CD4-positive, alpha-beta T cell treated with Interleukin-10 for 1 hour (primary cell): ENCODE measurements around the gene MGST1.
"Not testable (repeated sequence)": the region's sequence is repeated elsewhere in the genome, so short reads cannot be mapped to it uniquely, and the experiment has no call there.

Experiments
- DNase-seq: peaks from one replicate; pipeline ENCODE4 v3.0.0-alpha.2; 2020

The MGST1 gene

DNA sequence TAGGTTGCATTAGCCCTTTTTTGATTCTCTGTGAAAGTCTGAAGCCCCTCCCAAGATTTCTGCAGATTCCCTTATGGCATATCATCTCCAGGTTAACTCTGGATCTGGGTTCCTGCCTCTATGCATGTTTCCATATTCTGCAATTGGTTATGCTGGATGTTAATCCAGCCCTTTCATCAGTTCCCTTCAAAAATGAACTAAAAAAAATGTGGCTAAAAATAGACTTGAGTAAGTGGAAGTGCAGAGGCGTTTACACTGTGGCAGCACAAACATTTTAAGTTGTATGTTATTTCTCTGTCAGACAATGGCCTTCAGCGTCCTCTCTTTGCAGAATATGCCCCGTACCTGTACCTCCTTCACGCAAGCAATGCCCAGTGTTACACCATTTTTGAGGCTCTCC lies 11.4 kb downstream of the MGST1 start:
- no peak for DNase-seq

DNA sequence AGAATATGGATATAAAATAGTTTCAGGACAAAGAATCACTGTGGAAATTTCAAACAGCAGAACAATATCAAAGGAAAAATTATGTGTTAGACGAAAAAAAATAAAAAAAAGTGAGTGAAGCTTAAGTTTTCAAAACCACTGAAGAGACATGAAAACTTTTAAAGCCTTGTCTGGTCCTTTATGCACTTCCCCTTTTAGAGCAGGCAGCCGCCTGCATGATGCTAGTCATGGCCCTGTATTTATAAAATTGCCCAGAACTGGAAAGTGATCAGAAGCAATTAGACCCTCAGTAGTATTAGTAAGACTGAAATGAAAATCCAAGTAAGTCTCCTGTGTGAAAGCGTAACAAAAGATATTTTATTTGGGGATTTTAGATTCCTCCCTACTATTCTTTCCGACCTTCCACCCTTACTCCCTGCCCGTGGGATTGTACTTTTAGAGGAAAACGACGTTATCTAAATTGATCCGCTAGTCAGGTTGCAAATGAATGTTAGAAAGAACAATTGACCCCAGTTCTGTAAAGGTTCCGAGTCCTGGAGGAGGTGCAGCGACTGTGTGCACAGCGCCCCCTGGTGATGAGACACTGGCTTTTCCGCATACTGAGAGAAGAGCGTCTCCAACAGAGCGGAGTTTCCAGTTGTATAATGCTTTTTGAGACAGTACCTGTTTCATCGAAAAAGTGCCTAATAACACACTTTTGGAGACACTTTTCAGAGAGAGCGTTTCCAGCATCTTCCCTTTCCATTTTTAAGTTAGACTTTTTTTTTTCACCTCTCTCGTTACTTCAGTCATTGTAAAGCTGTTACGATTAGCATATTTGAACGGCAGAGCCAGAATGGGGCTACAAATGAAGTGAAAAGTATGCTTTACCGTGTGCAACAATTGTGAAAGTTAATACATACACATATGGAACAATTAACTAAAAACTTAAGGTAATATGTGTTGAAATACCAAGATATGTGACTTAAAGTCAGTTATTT lies 12.4 kb downstream of the MGST1 start:
- DNase-seq: no peak

DNA sequence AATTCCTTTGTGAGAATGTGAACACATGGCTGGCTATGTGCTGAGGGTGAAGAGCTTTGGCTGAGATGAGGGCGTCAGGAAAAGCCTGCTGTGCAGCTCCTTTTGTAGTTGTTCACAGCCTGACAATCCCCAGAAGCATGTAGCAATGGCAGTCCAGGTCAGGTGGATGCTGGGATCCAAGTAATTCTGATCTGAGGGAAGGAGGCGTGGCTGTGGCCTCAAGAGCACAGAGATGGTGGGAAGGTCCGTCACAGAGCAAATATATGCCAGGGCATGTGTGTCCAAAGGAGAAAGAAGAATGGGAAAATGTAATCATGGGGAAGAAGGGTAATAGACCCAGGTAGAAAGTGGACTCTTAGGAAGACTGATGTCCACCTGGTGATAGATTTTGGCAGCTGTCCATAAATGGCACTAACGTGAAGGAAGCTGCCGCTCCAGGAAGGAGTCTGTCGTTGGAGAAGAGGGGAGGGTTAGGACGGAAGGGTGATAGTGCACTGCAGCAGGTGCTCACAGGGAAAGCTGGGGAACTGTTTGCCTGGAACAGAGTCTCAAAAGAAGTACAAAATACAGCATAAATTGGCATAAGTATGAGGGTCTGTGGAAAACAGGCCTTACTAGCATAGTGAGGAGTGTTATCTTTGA lies 13.8 kb downstream of the MGST1 start:
- DNase-seq: no peak

- DNase-seq: no peak
These were observed 15.1 kb downstream of the MGST1 start for GRCh38 chr12:16362550-16362949.

DNA sequence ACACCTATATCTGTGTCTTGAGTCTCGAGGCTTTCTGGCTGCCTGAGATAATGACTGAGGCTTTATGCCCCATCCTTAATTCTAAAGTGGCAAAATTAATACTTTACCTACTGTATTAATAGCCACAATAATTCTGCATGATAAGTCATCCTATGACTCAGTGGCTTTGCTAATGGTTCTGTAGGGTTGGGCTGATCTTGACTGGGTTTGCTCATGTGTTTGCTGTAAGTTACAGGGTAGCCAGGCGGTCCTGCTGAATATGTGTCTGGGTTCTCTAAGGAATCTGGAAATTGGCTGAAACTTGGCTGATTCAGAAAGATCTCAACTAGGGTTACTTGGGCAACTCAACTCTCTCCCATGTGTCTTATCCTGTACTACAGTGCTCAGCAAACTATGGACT lies 21.7 kb downstream of the MGST1 start:
- DNase-seq: no peak

DNA sequence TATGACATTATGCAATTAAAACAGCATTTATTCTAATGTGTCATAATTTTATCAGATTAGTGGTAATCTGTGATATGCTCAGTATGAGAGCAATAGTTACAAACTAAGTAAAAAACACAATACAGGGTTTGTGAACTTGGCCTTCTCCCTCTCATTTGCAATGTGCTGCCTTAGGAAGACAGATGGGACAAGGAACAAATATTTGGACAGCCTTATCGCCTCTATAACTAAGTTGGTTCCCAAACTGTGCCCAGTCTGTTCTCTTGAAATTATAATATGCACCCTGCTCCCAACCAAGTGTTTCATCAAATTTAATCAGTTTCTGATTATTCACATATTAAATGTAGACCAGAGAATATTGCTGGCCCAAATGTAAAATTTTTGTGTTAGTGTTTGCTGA lies 22.7 kb downstream of the MGST1 start:
- no peak for DNase-seq

GRCh38 chr12:16382652-16383312 lies 35.3 kb downstream of the MGST1 start:
- DNase-seq: not testable (repeated sequence)

GRCh38 chr12:16384732-16385131 lies 37.3 kb downstream of the MGST1 start:
- no peak for DNase-seq

DNA sequence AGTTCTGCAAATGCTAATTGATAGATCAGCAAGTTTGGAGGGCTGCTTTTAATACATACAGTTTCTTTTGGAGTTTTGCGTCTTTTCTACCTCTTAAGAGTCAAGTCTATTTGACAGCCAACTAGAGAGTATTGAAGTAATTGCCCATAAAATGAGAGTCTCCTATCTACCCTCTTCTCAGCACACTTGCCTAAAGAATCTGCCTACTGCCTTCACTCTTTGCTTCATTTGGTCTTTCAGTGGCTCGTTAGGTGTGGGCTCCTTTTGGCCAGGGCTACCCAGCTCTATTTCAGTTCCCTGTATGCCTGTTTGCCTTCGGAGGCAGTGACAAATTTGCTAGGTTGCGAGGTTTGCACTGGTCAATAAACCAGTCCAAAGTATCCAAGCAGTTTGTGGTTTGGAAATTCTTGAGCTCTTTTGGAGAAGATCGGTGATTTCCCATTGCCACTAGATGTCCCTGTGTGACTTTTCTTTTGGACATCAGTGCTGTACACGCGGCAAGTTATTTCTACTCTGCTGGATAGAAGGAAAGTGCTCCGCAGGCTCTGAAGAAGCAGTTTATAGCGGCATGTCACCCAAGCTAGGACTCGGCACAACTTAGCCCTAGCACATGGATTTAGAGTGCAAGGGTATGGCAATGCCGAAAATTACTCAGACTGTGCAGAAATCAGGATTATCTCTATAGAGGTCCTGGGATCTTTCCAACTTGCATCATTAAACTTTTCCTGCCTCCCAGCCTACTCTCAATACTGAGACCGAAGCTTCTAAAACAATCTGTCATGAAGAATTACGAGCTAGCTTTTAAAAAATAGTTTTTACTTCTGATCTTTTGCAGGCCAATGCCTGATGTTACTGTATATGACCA lies 38.6 kb downstream of the MGST1 start:
- DNase-seq: no peak

- no peak for DNase-seq
These were observed 40.5 kb downstream of the MGST1 start for GRCh38 chr12:16387919-16388318.

GRCh38 chr12:16389594-16389993 lies 42.1 kb downstream of the MGST1 start:
- DNase-seq: no peak

GRCh38 chr12:16392846-16393535 lies 45.5 kb downstream of the MGST1 start:
- no peak for DNase-seq

GRCh38 chr12:16399101-16399500 lies 51.7 kb downstream of the MGST1 start:
- no peak for DNase-seq

DNA sequence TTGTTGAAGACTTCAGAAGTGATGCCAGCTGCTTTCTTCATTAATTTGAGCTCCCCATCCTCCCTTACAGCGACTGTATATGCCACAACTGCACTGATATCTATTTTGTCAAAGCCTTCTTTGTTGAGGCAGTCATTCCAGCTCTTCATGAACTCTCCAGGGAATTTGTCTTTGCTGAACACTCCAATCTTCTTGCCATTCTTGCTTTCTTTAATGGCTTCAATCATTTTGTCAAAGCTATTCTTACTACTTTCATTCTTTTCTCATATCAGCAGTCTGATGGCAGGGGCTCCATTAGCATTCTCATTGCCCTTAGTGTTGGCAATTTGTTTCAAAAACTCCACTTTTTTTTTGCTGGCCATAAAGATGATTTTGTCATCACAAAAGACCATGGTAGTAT lies 54.4 kb downstream of the MGST1 start:
- not testable (repeated sequence) for DNase-seq

GRCh38 chr12:16407346-16407745 lies 59.9 kb downstream of the MGST1 start:
- no peak for DNase-seq
